Iris pigment epithelial cell (primary cell): Measurements from ENCODE around the gene ANTKMT.

Experiments
- DNase-seq: peaks from one replicate; pipeline ENCODE4 v3.0.0-alpha.2; 2011; ENCODE audit warnings: low read depth

ANTKMT gene

DNA sequence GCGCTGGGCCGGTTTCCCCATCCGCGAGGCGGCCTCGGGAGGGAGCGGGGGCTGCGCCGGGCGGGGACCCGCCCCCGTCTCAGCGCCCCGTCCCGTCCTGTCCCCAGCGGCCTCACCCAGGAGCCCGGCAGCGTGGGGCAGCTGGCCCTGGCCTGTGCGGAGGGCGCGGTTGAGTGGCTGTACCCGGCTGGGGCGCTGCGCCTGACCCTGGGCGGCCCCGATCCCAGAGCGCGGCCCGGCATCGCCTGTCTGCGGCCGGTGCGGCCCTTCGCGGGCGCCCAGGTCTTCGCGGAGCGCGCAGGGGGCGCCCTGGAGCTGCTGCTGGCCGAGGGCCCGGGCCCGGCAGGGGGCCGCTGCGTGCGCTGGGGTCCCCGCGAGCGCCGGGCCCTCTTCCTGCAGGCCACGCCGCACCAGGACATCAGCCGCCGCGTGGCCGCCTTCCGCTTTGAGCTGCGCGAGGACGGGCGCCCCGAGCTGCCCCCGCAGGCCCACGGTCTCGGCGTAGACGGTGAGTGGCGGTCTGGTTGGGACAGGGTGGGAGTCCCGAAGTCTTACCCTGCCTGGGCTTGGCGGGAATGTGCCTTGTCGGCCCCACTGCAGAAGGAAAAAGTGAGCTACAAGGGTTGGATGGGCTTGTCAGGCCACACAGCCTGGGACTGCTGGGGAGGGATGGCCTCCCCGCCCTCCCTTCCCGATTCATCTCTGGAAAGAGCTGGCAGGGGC, 5.3 kb upstream of the ANTKMT start:
- no peak for DNase-seq

DNA sequence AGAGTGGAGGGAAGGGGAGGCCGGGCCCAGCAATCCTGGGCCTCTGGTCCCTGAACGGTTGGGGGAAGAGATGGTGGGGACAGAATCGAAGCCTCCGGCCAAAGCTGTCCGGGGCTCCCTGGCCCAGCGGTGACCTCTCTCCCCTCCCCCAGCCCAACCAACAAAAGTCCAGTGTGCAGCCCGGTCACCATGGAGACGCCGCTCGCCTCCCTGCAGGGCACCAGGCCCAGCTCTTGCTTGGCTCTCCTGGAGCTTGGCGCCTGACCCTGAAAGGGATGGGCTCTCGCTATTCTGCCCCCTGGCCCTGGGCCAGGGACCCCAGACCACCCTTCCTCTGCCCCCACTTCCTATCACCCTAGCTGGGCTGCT, 4.8 kb upstream of the ANTKMT start:
- DNase-seq = peak; percentile 49

DNA sequence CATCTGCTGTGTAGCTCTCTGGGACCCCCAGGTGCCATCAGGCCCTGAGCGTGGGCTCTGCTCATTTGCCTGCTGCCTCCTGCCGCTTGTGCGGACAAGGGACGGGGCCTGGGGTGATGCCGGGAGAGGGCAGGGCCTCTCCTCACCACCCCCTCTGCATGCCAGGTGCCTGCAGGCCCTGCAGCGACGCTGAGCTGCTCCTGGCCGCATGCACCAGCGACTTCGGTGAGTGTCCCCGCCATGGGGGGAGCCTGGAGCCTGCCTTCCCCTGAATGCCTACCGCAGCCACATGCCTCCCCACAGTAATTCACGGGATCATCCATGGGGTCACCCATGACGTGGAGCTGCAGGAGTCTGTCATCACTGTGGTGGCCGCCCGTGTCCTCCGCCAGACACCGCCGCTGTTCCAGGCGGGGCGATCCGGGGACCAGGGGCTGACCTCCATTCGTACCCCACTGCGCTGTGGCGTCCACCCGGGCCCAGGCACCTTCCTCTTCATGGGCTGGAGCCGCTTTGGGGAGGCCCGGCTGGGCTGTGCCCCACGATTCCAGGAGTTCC, 4.1 kb upstream of the ANTKMT start:
- DNase-seq = no peak

DNA sequence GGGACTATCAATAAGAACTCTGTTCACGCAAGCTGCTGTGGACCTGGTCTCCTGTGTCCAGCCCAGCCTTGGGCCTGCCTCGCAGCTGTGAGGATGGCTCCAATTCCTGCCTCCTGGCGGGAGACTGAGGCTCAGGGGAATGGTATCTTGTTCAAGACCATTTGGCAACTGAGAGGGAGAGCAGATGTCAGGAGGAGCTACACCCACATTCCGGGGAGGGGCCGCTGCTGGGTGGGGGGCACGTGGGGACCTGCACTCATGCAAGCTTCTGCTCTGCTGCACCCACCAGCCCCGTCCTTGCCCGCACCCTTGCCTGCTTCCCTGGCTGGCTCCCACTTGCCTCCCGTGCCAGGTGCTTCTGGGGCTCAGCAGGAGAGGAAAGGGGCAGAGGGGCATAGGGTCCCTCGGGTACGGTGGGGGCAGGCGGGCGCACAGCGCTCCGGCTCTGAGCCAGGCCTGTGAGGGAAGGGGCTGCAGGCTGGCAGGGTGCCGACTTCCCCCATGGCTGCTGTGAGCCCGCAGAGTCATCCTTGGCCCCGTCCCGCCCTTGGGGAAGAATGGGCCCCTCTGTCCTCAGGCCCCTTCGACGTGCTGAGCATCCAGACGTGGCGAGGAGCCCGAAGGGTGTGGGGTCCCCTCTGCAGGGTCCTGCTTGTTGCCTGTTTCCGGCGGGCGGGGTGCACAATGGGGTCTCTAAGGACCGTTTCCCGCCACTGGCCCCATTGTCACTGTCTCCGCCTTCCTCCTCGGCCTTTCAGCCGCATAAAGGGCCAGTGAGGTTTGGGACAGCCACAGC, 3.3 kb upstream of the ANTKMT start:
- DNase-seq = no peak

DNA sequence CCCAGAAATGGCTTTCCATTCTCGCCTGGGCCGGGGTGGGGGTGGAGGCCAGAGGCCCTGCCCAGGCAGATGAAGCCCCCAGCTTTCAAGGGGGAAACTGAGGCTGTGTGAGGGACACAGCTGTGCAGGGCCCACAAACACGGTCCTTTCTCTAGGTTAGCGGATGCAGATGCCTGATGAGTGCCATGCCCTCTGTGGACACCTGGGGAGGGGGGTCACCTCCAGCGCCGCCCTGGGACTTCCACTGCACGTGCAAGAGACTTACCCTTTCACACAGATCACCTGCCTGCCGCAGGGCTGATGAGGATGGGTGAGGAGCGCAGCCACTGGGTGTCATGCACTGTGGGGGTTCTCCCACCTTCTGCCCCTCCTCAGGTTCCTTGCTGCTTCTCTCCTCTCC, 2.6 kb upstream of the ANTKMT start:
- DNase-seq = no peak

DNA sequence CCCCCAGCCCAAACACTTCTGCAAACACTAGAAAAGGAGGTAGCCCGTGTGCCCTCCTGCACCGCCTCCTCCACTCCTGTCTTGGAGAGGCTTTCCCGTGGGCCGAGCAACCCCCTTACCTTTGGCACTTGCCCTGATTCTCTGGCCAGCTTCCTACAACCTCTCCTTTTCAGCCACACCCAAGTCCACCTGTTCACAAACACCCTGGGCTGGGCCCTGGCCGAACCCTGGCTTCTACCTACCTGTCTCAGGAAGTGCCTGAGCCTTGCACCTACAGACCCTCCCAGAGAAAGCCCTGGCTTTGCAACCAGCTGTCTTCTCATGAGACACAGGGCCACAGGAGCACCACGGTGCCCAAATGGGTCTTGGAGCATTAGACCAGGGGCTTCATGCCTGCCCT, 2.0 kb upstream of the ANTKMT start:
- no peak for DNase-seq

DNA sequence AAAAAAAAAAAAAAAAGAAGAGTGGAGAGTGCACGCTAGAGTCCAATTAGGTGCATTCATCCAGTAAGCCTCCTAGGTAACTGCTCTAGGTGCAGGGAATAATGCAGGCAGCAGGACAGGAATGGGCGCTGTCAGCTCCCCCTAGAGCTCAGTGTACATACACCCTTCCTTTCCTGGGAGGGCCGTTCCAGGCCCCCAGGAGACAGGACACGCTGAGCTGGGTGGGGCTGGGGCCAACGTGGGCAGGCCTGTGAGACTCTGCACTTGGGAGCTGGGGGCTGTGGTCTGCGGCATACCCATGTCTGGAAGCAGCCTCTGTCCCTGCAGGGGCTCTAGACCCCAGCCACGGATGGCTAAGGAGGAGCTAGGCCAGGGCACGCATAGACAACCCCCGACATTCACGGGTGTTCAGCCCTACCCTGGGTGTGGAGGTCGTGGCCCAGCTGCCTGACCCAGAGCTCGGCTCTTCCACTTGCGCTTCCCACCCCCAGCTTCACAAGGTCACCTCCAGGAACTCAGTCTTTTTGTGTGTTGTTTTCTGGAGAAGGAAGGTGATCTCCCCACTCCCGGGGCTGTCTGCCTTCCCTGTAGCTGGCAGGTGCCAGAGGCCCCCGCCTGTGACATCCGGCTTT, 1.0 kb upstream of the ANTKMT start:
- DNase-seq = no peak

DNA sequence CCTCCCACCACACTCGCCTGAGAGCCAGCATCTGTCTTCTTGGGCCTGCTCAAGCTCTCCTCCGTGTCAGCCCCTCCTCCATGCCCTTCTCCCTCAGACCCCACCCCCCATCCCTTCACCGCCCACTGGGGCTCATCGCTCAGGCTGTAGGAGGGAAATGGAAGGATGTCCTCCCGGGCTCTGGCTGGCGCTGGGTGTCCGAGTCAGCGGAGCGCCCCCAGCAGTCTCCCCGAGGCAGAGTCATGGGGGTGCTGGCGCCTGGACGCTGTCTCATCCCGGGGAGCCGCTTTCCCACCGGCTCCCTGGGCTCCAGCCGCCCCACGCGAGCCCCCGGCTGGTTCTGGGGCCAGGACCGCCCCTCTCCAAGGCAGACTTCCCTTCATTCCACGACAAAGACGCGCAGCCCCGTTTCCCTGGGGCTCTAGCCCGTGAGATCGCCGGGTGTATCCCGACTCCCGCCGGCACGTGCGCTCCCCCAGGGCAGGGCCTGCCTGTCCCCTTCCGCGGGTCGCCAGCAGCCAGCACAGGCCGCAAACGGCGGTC, 428 bp upstream of the ANTKMT start:
- peak; percentile 62 for DNase-seq

DNA sequence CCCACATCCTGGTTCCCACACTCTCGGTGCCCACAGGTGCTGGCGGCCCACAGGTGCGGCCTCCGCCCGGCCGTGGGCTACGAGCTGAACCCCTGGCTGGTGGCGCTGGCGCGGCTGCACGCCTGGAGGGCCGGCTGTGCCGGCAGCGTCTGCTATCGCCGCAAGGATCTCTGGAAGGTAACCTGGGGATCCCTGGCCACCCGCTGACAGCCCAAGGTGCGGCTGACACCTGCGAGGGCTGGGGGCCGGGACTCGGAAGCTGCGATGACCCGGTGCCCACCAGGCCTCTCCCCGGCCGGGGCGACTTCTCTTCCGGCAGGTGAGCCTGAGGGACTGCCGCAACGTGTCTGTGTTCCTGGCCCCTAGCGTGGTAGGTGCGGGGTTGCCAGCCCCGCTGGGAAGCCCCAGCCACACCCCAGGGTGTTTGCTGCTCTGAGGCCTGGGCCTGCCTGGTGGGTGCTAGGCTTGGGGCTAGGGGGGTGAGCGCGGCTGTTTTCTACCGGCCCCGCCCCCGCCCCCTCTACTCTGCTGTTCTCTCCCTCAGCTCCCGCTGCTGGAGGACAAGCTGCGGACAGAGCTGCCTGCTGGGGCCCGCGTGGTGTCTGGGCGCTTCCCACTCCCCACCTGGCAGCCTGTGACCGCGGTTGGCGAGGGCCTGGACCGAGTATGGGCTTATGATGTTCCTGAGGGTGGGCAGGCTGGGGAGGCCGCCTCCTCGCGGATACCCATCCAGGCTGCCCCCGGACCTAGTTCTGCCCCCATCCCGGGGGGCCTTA, 1.0 kb downstream of the ANTKMT start:
- DNase-seq = no peak

DNA sequence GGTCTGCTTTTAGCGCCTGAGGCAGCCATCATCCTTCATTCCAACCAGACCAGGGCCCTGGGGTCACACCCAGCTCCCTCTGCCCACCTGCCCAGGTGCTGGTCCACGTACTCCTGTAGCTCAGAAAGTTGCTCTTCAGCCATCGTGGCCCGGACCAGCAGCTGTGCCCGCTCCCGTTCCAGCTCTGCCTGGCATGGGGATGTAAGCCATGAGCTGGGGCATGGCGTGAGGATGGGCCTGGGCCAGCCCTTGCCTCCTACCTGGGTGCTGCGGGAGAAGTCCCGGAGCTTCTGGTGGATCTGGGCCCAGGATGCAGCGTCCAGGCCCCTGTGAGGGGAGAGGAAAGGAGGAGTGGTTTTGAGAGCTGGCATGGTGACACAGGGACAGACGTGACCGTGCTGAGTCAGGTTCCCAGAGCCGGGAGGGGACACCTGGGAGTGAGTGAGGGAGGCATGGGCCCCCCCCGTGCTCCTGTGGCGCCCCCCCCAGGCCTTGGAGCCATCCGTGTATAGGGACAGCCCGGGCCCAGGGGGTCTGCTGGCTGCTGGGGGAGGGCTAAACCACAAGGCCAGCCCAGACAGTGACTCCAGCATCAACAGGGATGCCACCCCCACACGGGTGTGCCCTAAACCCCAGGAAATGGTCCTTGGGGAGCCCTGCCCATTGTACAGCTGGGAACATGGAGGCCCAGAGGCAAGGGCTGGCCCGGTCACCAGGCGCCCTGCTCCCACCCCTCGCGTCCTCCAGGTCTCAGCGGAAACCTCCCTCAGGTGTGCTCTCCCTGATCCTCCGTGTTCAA, 2.1 kb downstream of the ANTKMT start:
- DNase-seq = no peak

DNA sequence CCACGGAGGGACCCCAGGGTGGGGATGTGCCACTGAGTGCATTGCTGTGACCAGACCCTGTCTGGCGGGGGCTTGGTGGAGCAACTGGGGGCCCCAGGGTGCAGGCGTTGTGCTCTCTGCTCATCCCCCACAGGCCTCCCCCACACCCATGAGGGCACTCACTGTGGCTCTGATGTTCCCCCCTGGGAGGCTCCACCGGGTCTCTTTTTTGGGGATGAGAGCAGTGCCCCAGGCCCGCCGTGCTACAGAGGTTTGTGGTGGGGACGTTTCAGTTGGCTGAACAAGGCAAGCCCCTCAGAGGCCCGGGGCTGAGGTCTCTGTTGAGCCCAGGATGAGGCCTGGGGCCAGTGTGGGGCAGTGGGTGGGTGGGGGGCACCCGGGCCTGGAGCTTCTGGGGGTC, 2.7 kb downstream of the ANTKMT start:
- DNase-seq = no peak

DNA sequence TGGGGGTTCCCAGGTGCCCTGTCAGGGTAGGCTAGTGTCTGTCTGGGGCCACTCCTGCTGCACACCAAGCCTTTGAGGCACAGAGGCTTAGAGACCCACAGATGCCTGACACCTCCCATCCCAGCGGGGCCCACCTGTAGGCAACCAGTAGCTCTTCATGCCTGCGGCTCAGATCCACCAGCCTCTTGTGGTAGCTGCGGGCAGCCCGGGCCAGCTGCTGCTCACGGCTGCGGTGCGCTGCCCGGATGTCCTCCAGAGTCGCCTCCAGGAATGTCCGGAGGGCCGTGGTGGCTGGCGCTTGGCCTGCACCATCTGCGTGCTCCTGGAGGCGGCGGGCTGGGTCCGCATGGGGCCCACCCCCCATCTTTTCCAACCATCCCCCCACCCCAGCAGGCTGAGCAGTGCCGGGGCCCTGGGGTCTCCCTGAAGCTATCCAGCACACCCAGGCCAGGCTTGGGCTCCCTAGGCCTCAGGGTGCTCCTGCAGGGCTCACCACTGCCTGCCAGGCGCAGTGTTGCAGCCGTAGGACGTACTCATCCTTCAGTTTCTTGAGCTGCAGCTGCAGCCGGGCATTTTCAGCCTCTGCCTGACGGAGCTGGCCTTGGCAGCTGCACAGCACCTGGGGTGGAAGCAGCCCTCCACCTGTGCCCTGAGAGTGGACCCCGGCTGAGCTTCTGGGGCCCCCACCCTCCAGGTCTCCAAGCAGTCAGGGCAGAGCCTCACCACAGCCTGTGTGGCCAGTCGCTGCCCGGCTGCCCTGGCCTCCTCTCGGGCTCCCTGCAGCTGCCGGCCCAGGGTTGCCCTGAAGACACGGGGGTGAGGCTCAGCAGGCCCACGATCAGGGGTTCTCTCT, 3.5 kb downstream of the ANTKMT start:
- no peak for DNase-seq

DNA sequence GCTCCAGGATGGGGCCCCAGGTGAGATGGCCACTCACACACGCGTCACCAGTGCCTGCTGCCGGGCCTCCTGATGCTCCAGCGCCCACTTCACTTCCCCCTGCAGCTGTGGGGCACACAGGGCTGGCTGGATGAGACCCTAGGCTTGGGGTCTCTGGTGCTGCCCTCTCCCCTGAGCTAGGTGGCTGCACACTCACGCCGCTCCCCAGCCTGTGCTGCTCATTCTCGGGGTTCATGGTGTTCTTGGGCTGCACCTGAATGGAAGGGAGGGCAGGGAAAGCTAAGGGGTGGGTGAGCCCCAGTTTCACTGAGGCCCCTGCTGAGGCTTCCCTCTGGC, 4.1 kb downstream of the ANTKMT start:
- no peak for DNase-seq

DNA sequence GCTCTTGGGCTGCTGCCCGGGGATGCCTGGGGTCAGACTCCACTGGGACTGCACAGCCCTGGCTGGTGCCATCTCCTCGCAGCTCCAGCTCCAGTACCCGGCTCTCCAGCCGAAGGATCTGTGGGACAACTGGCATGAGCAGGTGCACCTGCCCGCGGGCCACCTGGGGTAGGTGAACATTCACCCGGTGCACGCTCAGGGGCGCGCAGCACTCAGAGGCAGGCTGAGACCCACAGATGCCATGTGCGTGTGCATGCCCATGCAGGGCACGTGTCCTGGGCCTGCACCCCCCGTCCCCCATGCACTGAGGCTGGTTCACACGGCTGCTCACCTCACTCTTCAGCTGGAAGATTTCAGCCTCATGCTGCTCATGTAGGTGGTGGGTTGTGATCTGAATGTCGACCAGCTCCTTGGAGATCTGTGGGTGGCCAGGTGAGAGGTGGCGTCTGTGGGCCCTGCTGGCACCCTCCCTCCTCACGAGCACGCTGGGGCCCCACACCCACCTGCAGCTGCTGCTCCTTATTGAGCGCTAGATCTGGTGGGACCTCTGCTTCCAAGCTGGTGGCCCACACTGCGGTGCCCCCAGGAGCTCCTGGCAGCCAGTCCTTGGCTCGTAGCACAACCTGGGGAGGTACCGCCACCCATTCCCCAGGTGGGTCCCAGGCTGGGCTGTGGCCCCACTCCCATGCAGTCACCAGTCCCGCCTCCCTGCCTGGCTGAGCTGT, 4.7 kb downstream of the ANTKMT start:
- no peak for DNase-seq

DNA sequence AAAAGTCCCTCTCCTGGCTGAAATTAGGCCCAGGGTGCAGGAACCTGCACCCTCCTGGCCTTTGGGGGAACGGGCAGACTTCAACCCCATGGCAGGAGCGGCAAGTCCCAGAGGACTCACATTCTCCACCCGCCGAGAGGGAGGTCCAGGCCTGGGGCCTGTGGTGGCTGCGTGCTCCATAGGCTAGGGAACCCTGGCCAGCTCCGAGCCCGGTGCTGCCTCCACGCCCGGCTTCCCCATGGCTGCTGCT, 5.2 kb downstream of the ANTKMT start:
- DNase-seq = no peak

DNA sequence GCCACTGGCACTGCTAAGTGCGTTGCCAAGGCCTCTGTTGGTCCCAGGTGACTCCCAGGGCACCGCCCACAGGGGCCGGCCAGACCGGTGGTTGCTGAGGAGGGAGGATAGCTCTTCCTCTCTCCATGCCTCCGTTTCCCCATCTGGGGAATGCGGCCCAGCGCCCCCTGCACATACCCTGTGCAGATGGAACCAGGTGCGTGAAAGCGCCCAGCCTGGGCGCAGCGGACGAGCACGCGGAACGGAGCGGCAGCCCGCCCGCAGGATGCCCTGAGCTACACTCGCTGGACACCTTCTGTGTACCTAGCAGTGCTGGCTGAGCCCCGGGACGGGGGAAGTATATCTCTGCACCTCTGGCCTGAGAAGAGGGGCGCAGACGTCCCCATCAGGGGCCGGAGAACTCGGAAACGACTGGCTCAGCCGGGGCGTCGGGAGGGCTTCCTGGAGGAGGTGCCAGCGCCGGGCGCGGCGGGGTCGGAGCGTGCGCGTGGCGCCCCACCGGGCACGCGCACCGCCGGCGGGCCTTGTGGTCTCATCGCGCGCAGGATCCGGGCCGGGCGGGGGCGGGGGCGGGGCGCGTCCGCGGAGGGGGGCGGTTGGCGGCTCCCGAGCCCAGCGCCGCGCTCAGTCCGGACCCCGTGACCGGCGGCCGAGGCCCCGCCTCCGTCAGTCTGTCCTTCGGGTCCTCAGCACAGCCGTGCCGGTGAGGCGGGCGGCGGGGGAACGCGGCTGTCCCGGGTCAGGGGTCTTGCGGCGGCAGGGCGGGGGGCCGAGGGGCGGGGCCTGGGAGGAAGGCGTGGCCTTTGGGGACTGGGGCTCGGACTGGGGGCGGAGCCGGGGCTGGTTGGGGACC, 5.7 kb downstream of the ANTKMT start, which contains the start of the genes CCDC78 and HAGHL:
Gene CCDC78 (minus strand): TSS at position 6 of the 853 bp plus-strand sequence. CDS start 76 bp downstream, outside the sequence.
Gene HAGHL (plus strand): TSS at position 669 of the 853 bp plus-strand sequence. CDS start 404 bp downstream, outside the sequence.
- DNase-seq = peak; percentile 49

DNA sequence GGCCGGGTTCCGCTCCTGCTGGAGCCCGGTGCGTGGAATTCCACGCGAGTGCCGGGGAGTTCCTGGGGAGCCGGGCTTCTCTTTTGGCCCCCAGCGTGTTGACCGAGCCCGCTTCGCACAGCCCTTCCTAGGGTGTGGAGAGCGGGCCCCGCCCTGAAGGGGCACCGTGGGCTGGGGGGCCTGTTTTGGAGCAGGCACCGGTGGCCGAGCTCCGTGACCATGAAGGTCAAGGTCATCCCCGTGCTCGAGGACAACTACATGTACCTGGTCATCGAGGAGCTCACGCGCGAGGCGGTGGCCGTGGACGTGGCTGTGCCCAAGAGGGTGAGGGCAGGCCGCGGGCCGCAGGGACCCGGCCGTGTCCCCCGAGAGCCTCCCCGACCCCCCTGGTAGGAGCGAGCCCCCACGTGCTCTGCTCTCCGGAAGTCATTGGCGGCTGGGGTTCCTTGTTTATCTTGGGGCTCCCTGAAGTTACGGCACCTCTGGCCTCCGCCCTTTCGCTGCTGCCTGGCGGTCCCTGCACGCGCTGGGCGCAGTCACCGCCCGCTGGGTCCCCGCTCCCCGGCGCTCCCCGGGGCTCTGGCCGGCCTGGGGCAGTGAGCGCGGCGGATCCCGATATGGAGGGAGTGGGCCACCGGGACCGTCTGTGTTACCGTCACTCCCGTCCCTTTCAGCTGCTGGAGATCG, 6.5 kb downstream of the ANTKMT start:
- DNase-seq = no peak
